ENCODE results near the gene TSPYL1.
"Not testable (repeated sequence)": the region's sequence is repeated elsewhere in the genome, so short reads cannot be mapped to it uniquely, and the experiment has no call there.

The TSPYL1 gene

DNA sequence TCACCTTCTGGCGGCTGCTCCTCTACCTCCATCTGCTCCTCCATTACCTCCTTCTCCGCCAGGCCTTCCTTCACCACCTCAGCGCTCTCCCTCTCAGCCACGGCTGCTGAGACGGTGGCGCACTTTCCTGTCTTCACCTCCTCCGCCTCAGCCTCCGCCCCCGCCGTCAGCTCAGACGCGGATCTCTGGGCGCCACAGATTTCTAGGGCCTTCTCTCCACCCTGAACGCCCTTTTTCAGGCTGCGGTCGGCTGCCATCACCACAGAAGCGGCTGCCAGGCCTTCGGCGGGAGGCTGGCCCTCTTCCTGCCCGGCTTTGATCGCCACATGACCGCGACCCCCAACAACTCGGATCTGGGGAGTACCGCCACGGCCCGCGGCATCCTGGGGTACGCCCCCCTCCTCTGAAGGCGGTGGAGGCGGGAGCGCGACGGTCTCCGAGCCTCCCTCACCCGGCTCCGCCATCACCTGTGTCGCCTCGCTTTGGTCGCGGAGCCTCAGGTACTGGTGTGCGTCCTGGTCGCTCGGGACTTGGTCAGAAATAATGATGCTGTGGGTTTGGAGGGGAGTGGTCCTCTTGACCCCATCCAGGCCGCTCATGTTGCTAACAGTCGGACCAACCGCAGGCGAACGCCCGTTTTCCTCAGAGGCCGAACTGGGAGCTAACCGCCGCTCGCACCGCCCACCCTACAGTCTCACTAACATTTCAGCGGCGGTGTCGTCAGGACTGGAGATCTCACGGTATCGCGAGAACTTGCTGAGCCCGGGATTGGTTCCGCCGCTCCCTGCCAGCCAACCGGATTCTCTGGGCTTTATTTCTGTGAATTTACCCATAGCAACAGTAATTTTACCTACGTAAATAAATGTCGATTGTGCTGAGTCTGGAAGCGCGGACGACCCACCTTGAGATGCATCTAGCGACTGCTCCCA lies at the start of gene TSPYL1:
Gene TSPYL1 (minus strand): TSS at position 699 of the 929 bp plus-strand sequence. CDS start 100 bp downstream, at position 599.
- DNase-seq (ENCODE audit: low read depth in 2 of 3, low spot score in 2 of 3): peak; percentile 73 to 84 (median 80)

DNA sequence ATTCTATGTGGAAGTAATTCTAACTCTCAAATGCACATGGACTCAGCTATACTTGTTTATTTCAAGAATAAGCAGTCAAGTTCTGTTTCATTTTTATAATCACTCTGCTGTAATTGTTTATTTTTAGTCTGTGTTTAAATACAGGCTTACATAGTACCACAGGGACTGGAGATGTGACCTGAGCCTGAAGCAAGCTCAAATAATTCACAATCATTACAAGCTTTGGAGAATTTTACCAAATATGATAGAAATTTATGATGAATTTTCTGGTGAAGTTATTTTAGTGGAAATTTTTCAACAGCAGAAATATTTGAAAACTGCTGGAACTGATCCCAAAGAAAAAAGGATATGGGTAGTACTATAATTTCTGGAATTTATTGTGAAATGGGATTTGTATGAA lies 49.4 kb upstream of the TSPYL1 start:
- no peak for DNase-seq (ENCODE audit: low read depth in 2 of 3, low spot score in 2 of 3)

DNA sequence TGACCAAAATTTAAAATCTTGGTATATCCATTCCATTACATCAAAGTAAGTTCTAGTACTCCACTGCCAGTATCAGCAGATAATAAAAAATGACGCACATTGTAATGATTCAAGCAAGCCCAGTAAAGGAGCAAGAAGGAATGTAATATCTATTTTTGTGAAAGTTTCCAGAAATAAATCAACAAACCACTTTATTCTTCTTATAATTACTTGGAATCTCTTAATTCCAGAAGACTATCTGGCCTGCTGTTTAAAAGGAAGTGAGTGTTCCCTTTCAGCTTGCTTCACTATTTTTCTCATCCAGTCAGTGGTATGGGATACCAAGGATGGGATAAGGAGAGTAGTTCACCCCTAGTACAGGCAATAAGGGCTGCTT lies 48.8 kb upstream of the TSPYL1 start:
- DNase-seq (ENCODE audit: low read depth in 2 of 3, low spot score in 2 of 3): no peak

DNA sequence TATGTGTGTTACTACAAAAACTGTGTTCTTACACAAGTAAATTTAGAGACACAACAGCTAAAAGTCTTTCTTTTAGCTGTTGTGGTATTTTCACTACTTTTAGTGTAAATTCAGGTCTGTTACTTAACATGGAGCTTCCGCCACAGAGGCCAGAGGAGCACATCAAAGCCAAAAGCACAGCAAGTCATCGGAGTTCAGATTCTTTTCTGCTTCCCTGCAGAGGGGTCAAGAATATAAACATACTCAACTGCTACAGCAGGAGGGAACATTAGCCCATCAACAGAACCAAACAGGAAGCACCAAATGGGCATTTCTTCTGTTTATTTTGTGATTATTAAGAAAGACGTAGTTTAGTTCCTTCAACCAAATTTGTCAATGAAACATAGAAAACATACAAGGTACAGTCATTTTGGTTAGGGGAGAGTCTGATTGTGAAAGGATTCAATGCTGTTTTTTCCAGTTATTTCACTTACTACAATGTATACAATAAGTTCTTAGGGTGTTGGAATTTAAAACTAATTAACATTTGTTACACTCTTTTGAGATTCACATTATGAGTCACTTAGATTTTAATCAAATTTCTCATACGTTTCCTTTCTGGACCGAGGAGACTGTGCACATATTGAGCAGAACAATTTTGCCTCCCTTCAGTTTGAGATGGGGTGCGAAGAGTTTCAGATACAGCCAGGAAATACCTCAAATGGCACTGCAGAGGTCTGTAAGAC lies 48.2 kb upstream of the TSPYL1 start:
- no peak for DNase-seq (ENCODE audit: low read depth in 2 of 3, low spot score in 2 of 3)

DNA sequence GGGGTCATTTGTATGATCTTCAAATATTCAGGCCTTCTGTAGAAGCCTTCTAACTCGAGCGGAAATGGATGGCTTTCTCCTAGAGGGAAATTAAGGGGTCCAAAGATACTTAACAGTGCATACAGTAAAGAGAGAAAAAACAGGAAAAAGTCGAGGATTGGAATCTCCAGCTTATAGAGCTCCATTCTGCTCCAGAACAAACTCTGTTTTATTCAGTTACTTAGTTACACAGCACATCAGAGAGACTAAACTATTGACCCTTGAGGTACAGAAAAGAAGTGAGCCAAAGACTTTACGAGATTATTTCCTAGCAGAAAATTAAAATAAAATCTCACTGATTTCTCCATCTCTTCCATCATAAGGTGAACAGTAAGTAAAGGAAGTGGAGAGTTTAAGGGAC lies 47.3 kb upstream of the TSPYL1 start:
- no peak for DNase-seq (ENCODE audit: low read depth in 2 of 3, low spot score in 2 of 3)

DNA sequence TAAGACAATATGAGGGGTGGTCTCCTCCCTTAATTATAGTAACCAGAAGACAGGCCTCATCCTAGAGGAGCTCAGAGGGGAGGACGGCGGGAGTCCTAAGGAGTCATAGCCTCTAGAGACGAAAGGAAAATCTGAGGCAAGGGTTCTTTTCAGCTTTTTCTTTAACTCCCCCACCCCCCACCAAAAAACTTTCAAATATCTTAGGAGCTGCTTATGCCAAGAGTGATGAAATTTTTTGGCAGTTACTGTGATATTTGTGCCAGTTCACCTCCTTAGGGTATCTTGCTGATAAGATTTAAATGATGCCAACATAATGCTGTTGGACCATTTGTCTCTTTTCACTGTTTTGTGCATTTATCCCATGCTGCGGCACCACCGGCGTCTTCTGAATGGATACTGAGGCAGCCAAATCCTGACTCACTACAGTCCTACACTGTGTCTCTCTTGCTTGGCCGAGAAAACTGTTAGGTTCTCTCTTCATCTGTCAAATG lies 46.5 kb upstream of the TSPYL1 start:
- no peak for DNase-seq (ENCODE audit: low read depth in 2 of 3, low spot score in 2 of 3)

DNA sequence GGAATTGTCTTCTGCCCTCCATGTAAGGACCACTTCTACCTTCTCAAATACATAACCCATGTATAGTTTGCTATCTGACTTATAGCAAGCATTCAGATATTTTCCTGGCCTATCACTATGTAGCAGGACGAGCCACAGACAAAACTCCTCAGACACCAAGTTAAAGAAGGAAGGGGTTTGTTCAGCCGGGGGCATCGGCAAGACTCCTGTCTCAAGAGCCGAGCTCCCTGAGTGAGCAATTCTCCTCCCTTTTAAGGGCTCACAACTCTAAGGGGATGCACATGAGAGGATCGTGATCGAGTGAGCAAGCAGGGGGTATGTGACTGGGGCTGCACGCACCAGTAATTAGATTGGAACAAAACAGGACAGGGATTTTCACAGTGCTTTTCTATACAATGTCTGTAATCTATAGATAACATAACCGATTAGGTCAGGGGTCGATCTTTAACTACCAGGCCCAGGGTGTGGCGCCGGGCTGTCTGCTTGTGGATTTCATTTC lies 46.0 kb upstream of the TSPYL1 start:
- not testable (repeated sequence) for DNase-seq (ENCODE audit: low read depth in 2 of 3, low spot score in 2 of 3)

DNA sequence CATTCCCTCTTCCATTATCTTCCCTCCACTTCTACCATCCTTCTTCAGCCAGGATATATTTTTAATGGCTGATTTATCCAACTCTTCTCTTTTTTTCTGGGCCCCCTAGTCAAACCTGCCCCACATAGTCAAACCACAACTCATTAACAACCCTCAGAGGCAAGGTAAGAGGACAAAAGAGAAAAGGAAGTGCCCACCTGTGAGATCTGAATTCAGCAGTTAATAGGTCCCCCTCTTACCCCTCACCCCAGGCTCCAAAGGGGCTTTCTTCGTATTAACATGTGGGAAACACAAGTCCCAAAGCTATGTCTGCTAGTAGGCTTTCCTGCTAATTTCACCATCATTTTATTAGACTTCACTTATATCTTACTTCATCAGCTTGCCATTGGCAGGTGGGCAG lies 44.1 kb upstream of the TSPYL1 start:
- no peak for DNase-seq (ENCODE audit: low read depth in 2 of 3, low spot score in 2 of 3)

DNA sequence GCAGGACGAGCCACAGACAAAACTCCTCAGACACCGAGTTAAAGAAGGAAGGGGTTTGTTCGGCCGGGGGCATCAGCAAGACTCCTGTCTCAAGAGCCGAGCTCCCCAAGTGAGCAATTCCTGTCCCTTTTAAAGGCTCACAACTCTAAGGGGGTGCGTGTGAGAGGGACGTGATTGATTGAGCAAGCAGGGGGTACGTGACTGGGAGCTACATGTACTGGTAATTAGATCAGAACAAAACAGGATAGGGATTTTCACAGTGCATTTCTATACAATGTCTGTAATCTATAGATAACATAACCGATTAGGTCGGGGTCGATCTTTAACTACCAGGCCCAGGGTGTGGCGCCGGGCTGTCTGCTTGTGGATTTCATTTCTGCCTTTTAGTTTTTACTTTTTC lies 42.2 kb upstream of the TSPYL1 start:
- DNase-seq (ENCODE audit: low read depth in 2 of 3, low spot score in 2 of 3): not testable (repeated sequence)

DNA sequence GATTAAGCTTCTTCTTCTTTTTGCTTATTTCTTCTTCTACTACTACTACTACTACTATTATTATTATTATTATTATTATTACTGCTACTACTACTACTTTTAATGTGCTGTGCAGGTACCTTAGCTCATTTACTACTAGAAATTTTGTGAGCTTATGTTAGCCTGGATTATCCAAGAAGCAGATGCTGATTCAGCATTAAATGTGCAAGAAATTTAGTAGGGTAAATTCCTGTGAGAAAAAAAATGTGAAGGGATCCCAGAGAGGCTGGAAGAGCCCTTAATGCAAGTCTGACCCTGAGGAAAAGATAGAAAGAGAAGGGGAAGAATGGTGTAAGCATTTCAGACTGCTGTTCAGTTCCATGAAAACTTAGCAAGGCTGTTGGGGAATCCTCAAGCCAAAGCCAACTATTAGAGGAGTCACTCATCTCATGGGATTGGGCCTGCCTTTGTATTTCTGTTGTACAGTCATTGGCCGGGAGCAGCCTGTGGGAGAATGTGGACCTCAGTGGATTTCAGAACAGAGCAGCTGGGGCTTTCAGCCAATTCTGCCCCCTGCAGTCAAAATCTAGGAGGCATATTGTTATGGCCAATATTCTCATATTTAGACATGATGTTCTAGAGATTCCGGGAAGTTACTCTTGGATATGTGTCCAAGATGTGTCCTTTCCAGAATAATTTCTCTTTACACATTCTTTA lies 37.2 kb upstream of the TSPYL1 start:
- no peak for DNase-seq (ENCODE audit: low read depth in 2 of 3, low spot score in 2 of 3)

DNA sequence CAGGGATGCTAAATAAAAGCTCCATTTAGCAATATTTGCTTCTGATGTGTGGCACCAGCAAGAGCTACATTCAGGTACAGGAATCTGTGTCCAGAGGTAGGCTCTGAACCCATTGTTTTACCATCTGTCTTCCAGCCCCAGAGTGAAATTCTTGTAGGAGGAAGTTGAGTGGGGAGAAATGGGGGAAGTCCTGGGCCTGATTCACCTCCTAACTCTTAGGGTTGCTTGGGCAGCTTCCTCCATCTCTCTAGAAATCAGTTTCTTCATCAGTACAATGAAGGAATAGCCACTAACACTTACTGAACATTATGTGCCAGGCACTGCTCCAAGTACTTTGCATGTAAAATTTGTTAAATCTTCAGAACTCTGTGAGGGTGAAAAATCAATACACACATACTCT lies 35.1 kb upstream of the TSPYL1 start:
- DNase-seq (ENCODE audit: low read depth in 2 of 3, low spot score in 2 of 3): no peak

DNA sequence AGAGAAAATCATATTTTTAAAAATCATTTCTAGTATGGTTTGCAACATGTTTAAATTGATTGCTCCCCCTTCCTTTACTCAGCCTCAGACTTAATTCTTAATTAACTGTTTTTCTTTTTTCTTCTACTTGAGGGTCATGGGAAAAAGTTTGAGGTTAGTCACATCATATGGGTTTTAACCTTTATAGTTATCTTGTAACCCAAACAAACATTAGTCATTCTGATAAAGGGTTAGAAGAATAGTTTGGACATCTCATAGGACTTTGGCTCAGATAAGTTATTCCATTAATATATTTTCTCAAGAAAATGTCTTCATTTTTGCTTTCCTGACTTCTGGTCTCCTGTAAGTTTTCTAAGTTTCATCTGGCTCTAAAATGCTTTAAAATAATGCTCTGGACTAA lies 34.5 kb upstream of the TSPYL1 start:
- no peak for DNase-seq (ENCODE audit: low read depth in 2 of 3, low spot score in 2 of 3)

DNA sequence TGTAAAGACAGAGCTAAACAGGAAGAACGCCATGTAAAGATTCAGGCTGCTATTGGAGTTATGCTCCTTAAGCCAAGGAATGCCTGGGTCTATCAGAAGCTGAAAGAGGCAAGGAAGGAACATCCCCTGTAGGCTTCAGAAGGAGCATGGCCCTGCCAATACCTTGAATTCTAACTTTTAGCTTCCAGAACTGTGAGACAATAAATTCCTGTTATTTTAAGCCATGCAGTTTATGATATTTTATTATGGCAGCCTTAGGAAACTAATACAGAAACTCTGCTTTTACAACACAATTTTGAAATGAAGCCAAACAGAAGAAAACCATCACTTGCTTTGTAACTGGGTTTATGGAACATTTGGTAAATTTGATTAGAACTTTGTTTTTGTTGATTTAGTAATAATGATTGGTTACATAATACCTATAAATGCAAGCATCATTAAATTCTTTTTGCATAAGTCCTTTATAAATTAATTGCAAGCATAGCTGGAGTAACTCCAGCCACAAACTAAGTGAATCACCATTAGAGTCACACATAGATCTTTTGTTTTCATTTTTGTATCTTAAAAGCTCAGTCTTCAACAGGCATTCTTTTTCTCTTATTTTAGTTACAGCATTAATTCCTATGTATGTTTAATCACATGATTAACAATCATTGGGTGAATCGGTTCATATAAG lies 33.5 kb upstream of the TSPYL1 start:
- DNase-seq (ENCODE audit: low read depth in 2 of 3, low spot score in 2 of 3): no peak

DNA sequence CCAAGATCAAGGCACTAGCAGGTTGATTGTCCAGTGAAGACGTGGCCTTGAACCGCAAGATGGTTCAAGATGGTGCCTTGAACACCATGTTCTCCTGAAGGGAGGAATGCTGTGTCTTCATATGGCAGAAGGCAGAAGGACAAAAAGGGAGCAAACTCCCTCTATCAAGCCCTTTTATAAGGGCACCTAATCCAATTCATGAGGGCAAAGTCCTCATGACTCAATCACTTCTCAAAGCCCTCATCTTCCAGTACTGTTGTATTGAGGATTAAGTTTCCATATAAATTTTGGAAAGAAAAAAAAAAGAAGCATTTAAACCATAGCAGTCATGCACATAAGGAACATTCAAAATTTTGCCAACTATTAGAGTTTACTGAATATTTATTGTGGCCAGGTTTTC lies 29.9 kb upstream of the TSPYL1 start:
- no peak for DNase-seq (ENCODE audit: low read depth in 2 of 3, low spot score in 2 of 3)

DNA sequence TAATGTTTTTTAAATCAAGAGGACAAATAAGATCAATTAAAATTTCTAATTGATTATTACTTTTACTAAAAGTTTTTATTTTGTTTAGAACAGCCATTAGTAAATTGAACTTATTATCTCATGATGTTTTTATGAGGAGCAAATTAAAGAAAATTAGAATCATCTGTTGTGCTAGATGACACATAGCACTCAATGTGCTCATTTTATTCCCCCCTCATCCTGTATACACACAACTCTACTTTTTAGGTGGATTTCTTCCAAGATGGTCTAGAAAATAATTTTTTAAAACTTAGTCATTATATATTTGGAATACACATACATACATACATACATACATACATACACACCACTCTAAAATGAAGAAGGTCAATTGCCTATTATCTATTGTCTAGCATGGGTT lies 29.3 kb upstream of the TSPYL1 start:
- no peak for DNase-seq (ENCODE audit: low read depth in 2 of 3, low spot score in 2 of 3)

DNA sequence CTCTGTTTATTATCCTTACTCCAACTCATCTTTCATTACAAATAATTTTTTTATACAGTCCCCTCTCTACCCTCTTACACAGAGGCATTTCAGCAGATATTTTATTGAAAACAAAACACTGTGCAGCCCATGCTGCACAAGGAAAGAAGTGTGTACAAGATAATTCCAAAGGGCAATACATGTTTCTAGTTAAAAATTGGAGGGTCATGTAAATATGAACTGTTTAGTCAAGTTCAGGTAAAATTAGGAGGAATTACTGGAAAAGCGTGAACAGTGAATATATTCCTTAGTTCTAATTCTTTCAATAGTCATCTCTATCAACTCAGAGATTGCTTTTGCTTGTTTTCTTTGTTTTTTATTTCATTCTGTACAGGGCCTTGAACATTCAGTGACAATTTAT lies 27.9 kb upstream of the TSPYL1 start:
- no peak for DNase-seq (ENCODE audit: low read depth in 2 of 3, low spot score in 2 of 3)

DNA sequence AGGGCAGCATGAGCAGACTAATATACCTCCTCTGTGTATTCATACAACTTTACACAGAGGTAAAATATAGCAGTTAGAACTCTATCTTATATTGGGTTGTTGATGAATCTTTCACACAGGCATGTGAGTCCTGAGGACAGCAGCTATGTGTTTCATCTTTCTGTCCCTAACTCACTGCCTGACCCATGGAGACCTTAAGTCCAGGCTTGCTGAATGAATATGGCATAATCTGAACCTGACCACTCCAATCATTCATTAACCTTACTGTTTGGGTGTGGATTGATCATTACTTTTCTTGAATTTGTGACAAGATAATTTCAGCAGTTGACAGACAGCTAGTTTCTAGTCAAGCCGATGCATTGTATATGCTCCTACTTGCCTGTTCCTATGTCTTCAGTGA lies 27.3 kb upstream of the TSPYL1 start:
- no peak for DNase-seq (ENCODE audit: low read depth in 2 of 3, low spot score in 2 of 3)

DNA sequence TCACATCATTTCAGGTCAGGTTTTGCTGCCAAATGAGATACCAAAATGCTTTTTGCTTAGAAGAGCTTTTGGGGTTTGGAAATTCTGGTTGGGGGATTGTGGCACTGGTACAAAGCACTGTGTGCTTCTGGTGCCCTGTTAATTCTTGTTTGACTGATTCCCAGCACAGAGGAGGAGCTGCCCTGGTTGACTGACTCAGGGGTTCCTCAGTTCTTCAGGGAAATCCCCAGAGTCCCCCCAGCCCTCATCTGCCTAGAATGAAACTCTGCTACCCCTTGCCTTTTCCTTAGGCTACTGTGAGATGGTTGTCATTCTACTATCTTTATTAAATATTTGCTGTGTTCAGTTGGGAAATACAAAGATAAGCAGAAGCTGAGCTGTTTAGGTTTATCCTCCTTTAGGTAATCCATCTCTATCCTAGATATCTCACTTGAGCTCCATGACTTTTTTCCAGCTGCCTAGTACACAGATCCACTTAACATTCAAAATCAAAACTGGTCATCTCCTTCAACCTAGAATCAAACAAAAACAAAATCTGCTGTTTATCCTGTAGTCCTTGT lies 24.9 kb upstream of the TSPYL1 start:
- DNase-seq (ENCODE audit: low read depth in 2 of 3, low spot score in 2 of 3): no peak

DNA sequence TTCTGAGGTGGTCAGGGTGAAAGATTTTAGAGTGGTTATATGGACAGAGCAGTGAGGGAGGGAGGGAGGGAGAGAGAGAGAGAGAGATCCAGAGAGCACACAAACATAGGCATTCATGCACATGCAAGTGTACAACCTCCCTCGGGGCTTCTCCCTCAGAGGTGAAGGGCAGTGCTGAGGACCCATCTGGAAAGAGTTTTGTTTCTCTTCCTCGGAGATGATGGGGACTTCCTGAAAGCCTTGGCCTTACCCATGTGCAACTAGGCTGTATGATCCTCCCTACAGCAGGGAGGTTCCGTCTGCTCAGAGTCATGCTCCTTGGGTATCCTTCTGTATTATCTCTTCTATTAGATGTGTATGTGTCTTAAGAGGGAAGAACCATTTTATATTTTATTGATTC lies 21.4 kb upstream of the TSPYL1 start:
- DNase-seq (ENCODE audit: low read depth in 2 of 3, low spot score in 2 of 3): no peak

DNA sequence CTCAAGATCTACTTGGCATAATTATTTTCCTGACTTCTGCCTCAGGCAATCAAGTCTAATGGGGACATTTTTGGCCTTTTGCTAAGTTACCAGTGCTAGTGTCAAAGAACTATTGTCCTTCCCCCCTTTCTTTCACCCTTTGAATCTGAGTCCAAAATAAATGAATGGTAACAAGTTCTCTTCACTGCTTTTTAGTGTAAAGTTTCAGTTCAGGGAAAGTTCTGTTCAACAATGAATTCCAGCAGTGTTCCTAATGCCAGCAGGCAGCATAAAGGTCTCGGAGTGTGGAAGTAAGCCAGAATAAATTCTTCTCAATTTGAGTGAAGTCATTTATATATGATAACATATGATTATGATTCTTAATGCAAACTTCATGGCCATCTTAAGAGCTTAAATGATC lies 20.8 kb upstream of the TSPYL1 start:
- DNase-seq (ENCODE audit: low read depth in 2 of 3, low spot score in 2 of 3): no peak

DNA sequence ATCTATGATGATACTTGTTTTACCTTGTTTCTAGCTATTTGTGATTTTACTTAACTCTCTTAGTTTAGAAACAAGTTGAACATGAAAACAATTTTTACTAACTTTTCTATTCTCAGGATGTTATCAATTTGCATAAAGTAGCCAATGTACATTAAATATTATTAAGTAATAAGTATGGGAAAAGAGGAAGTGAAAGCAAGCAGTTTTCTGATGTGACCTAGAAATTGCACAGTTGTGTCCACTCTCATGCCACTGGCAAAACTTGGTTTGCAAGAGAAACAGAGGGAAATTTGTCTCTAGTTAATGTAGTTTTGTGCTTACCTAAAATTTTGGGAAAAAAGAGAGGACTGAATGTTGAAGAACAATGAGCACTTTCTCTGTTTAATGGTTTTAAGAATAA lies 19.2 kb upstream of the TSPYL1 start:
- no peak for DNase-seq (ENCODE audit: low read depth in 2 of 3, low spot score in 2 of 3)
